PC-3 (cell line): ENCODE data around the gene FGB.

Experiments
- CTCF ChIP-seq: fragments of 300-600 bp; sonication (generic); conservative IDR thresholded peaks from 2 replicates; pipeline ENCODE4 v1.5.1; 2017; ENCODE audit warnings: antibody characterized with exemption, low read depth, mild to moderate bottlenecking, low read length
- EZH2 ChIP-seq: fragments of 300-600 bp; sonication (generic); IDR thresholded peaks from one replicate; pipeline ENCODE4 v1.6.1; 2017; ENCODE audit warnings: antibody characterized with exemption, mild to moderate bottlenecking, low read length; ENCODE audit not compliant: unreplicated experiment
- EZH2phosphoT487 ChIP-seq: fragments of 300-600 bp; sonication (generic); IDR thresholded peaks from 2 replicates; pipeline ENCODE4 v1.6.1; 2018; ENCODE audit warnings: mild to moderate bottlenecking, antibody characterized with exemption, low read length, borderline replicate concordance

GRCh38 chr4:154611833-154612232 lies 49.0 kb downstream of the FGB start:
- no peak for TF ChIP-seq CTCF
- no peak for TF ChIP-seq EZH2
- no peak for TF ChIP-seq EZH2phosphoT487
